Upper lobe of right lung (tissue), 1 donor: ENCODE data around the gene RDM1. TPM values are rescaled to one million over a fixed set of nuclear protein-coding genes. Genes with fewer than 3 reads are reported as not detected.

Source experiments
- ATAC-seq: fragments of 200-7000 bp; cut with Tn5 transposase; one replicate; pipeline ENCODE4 v1.9.1; 2020; ENCODE audit warnings: mild to moderate bottlenecking, moderate library complexity
- DNase-seq: peaks from one replicate; pipeline ENCODE4 v3.0.0-alpha.2; 2020
- H3K27ac ChIP-seq: fragments of 200-600 bp; one replicate; pipeline ENCODE4 v1.8.0; 2022
- H3K27me3 ChIP-seq: fragments of 200-600 bp; one replicate; pipeline ENCODE4 v1.8.0; 2022; ENCODE audit warnings: mild to moderate bottlenecking
- H3K36me3 ChIP-seq: fragments of 200-600 bp; one replicate; pipeline ENCODE4 v1.8.0; 2022
- H3K4me1 ChIP-seq: fragments of 200-600 bp; one replicate; pipeline ENCODE4 v1.8.0; 2022
- H3K4me3 ChIP-seq: fragments of 200-600 bp; one replicate; pipeline ENCODE4 v1.8.0; 2022; ENCODE audit warnings: mild to moderate bottlenecking
- H3K9me3 ChIP-seq: fragments of 200-600 bp; one replicate; pipeline ENCODE4 v1.8.0; 2022
- CTCF ChIP-seq: fragments of 200-600 bp; IDR thresholded peaks from one replicate; pipeline ENCODE4 v1.8.0; 2022; ENCODE audit warnings: antibody characterized with exemption
- intact Hi-C: fragments of 100-400 bp; cut with DNase I; formaldehyde crosslinking; loops from one replicate; pipeline ENCODE4 v1.11.0; 2022
- total RNA-seq: library from RNA; stranded (reverse); fragmentation: NEBNext Ultra II Directional; extraction: Animal tissue kit (Norgen Biotek cat#: 25700); gene quantifications from one replicate; pipeline ENCODE4 v1.2.1, GENCODE V29; 2021
- donor health status: DM: no; HTN: yes; CAD: no; lungs with severe emphysema.

Gene RDM1
- total RNA-seq, 1 donor from 2014 or later: not detected

GRCh38 chr17:35912339-35912912 lies 18.1 kb downstream of the RDM1 start:
- no peaks in the 10 kb centered on the region for H3K9me3 ChIP-seq
- no peak for TF ChIP-seq CTCF
- H3K4me1 ChIP-seq: no peaks in the 10 kb centered on the region
- ATAC-seq: no peak
- DNase-seq: no peak
- H3K36me3 ChIP-seq: no peaks in the 10 kb centered on the region
- intact Hi-C loops: no loop called here
- no peaks in the 10 kb centered on the region for H3K27me3 ChIP-seq
- H3K27ac ChIP-seq: no peak overlapping the region
- no peak overlapping the region for H3K4me3 ChIP-seq

GRCh38 chr17:35909408-35909807 lies 21.2 kb downstream of the RDM1 start:
- H3K4me1 ChIP-seq: no peaks in the 10 kb centered on the region
- ATAC-seq (no peak), DNase-seq (no peak)
- H3K27ac ChIP-seq: no peak overlapping the region
- TF ChIP-seq CTCF: no peak
- H3K27me3 ChIP-seq: no peaks in the 10 kb centered on the region
- no peaks in the 10 kb centered on the region for H3K9me3 ChIP-seq
- intact Hi-C loops: no loop called here
- no peak overlapping the region for H3K4me3 ChIP-seq
- no peaks in the 10 kb centered on the region for H3K36me3 ChIP-seq

- intact Hi-C loops: no loop called here
- no peaks in the 10 kb centered on the region for H3K4me1 ChIP-seq
- no peak for DNase-seq
- no peak for ATAC-seq
- H3K36me3 ChIP-seq: no peaks in the 10 kb centered on the region
- no peak overlapping the region for H3K27ac ChIP-seq
- no peak for TF ChIP-seq CTCF
- no peak overlapping the region for H3K4me3 ChIP-seq
- no peaks in the 10 kb centered on the region for H3K9me3 ChIP-seq
- H3K27me3 ChIP-seq: no peaks in the 10 kb centered on the region
Observed at GRCh38 chr17:35907691-35908090, 22.9 kb downstream of the RDM1 start.

- no peak for TF ChIP-seq CTCF
- H3K4me3 ChIP-seq: no peak overlapping the region
- DNase-seq: no peak
- no peak overlapping the region for H3K27ac ChIP-seq
- no peak for ATAC-seq
- no peaks in the 10 kb centered on the region for H3K27me3 ChIP-seq
- H3K4me1 ChIP-seq: no peaks in the 10 kb centered on the region
- H3K36me3 ChIP-seq: no peaks in the 10 kb centered on the region
- intact Hi-C loops: no loop called here
- no peaks in the 10 kb centered on the region for H3K9me3 ChIP-seq
Observed at GRCh38 chr17:35906926-35907637, 23.5 kb downstream of the RDM1 start.

- Histone ChIP-seq H3K36me3 (no peaks in the 10 kb centered on the region), H3K4me3 (no peak overlapping the region), H3K4me1 (no peaks in the 10 kb centered on the region), H3K9me3 (no peaks in the 10 kb centered on the region), H3K27me3 (no peaks in the 10 kb centered on the region), H3K27ac (no peak overlapping the region)
- ATAC-seq (no peak), DNase-seq (no peak)
- intact Hi-C loops: no loop called here
- TF ChIP-seq CTCF: no peak
Observed at GRCh38 chr17:35906191-35906925, 24.2 kb downstream of the RDM1 start.
